Measurements from ENCODE around the gene RAB44.

Gene RAB44

DNA sequence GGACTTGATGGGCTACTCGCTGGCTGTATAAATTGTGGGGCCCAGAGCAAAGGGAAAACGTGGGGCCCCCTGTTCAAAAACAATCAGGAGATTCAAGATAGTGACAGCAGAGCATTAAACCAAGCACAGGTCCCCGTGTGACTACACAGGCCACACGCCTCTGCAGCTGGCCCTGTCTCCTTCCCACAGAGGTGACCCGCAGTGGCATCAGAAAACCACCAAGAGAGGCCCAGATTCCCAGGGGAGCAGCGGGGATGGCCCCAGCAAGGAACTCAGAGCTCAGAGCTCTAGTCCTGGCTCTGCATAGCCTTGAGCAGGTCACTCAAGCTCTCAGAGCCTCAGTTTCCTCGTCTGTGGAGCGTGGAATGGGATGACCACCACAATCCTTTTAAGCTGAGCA is 84.0 kb downstream of the RAB44 start:
- Histone ChIP-seq H4K20me1 (ENCODE audit: insufficient read depth, low read length) (no peaks in the 10 kb centered on the region), H3K79me2 (ENCODE audit: low read length) (no peaks in the 10 kb centered on the region), H3K36me3 (replicated peaks; ENCODE audit: low read depth, low read length) (no peaks in the 10 kb centered on the region), H3K4me2 (ENCODE audit: low read length) (peak overlapping the region; percentile 34; the same call in 1 of the 2 replicates), H2AFZ (ENCODE audit: low read depth, low read length) (no peak overlapping the region), H3K4me1 (ENCODE audit: low read length) (peaks cover 23% of the 10 kb centered on the region), H3K27ac (ENCODE audit: low read length) (no peak overlapping the region), H3K9me3 (ENCODE audit: insufficient read depth, low read length) (no peaks in the 10 kb centered on the region), H3K27me3 (ENCODE audit: low read depth, low read length) (peaks cover 35% of the 10 kb centered on the region), H3K9ac (ENCODE audit: low read length) (no peak overlapping the region), H3K4me3 (ENCODE audit: low read length) (no peak overlapping the region)
- TF ChIP-seq, protein P1, sequence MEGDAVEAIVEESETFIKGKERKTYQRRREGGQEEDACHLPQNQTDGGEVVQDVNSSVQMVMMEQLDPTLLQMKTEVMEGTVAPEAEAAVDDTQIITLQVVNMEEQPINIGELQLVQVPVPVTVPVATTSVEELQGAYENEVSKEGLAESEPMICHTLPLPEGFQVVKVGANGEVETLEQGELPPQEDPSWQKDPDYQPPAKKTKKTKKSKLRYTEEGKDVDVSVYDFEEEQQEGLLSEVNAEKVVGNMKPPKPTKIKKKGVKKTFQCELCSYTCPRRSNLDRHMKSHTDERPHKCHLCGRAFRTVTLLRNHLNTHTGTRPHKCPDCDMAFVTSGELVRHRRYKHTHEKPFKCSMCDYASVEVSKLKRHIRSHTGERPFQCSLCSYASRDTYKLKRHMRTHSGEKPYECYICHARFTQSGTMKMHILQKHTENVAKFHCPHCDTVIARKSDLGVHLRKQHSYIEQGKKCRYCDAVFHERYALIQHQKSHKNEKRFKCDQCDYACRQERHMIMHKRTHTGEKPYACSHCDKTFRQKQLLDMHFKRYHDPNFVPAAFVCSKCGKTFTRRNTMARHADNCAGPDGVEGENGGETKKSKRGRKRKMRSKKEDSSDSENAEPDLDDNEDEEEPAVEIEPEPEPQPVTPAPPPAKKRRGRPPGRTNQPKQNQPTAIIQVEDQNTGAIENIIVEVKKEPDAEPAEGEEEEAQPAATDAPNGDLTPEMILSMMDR (IDR thresholded peaks at IDR 0.05; ENCODE audit: low read depth, low read length), result no peak
- no peak for TF ChIP-seq EZH2phosphoT487 (IDR thresholded peaks at IDR 0.05; ENCODE audit: low read depth)

All from OCI-LY3 (cell line).